ENCODE data around the gene ZNF853. TPM values are rescaled to one million over a fixed set of nuclear protein-coding genes. Genes with fewer than 3 reads are reported as not detected.

ZNF853 gene
- total and polyA plus RNA-seq, 5 donors = 8.2 to 20.6 (median 15.7) TPM

DNA sequence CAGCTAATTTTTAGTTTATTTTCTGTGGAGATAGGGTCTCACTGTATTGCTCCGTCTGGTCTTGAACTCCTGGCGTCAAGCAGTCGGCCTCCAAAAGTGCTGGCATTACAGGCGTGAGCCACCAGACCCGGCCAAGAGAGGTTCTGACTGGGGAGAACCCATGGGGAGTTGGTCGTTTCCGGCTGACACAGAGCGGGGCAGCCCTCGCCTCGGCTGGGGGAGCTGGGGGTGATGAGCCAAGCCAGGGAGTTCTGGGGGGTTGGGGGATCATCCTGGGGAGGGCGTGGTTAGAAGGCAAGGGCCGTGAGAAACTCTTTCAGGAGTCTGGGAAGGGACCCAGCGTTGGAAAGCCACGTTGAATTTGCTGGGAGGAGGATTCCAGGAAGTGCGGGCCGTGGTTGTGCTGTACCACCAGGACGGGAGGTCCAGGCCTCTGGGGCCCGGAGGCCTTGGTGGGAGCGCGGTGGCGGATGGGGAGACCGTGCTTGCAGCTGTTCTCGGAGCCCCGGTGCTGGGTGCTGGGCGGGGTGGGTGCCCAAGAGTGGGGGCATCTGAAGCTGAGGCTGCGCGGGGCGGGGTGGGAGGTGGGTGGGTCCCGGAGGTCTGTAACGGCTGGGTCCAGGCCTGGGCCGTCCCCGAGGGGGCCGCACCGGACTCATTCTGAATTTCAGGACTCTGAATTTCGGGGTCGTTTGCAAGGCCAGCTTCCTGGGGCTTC, 8.4 kb upstream of the ZNF853 start:
- Histone ChIP-seq H3K9me3 (ENCODE audit: control insufficient read depth, low read length) (no peaks in the 10 kb centered on the region), H3K4me3 (ENCODE audit: low read length) (no peak overlapping the region), H3K27ac (ENCODE audit: low read length) (no peak overlapping the region), H3K4me1 (ENCODE audit: control insufficient read depth, insufficient read depth, low read length) (no peaks in the 10 kb centered on the region), H3K27me3 (ENCODE audit: control insufficient read depth, insufficient read depth) (no peaks in the 10 kb centered on the region)
- ATAC-seq = peak in 1 of 2 donors; percentile 37
- intact Hi-C loops (cut with DNase I) = no loop called here
- 91% methylated on average over 36 of the region's 36 CpGs for WGBS
- peak in 1 of 3 donors; percentile 58 for DNase-seq

DNA sequence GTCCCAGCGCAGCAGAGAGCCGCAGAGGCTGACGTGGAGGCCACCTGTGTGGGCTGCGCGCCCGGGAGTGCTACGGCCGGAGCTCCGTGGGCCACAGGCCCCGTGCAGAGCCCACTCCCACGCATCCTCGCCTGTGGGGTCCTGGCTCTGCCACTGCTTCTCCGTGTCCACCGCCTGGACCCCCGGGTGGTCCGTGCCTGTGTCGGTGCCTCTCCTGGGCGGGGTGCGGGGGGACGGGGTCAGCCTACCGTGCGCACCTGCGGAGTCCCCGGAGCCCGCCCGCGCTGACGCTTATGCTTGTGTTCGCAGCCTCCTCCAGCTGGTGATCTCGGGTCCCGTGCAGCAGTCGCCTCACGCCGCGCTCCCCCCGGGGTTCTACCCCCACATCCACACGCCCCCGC, 7.8 kb upstream of the ZNF853 start:
- H3K27ac ChIP-seq (ENCODE audit: low read length) = no peak overlapping the region
- peak; percentile 20 to 30 for ATAC-seq
- no peaks in the 10 kb centered on the region for H3K4me1 ChIP-seq (ENCODE audit: control insufficient read depth, insufficient read depth, low read length)
- H3K27me3 ChIP-seq (ENCODE audit: control insufficient read depth, insufficient read depth) = no peaks in the 10 kb centered on the region
- no peak overlapping the region for H3K4me3 ChIP-seq (ENCODE audit: low read length)
- intact Hi-C loops (cut with DNase I) = no loop called here
- no peaks in the 10 kb centered on the region for H3K9me3 ChIP-seq (ENCODE audit: control insufficient read depth, low read length)
- 93% methylated on average over 38 of the region's 38 CpGs for WGBS
- peak in 1 of 3 donors; percentile 63 for DNase-seq

DNA sequence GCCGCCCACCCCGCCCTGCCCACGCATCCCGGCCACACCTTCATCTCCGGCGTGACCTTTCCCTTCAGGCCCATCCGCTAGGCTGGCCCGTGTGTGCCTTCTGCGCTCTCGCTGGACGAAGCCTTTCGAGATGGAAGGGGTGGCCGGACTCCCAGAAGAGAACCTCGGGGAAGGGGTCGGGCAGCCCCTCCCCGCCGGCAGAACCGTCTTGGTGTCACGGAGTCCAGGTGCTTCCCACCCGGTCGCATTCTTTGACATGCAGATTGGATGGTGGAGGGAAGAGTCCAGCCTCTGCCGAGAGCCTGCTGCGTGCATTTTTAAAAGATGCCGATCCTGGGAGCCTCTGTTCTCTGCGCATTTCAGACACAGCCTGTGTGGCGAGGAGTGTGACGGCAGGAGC, 7.3 kb upstream of the ZNF853 start:
- intact Hi-C loops (cut with DNase I) = no loop called here
- DNase-seq = peak in 1 of 3 donors; percentile 44
- Histone ChIP-seq H3K27ac (ENCODE audit: low read length) (no peak overlapping the region), H3K27me3 (ENCODE audit: control insufficient read depth, insufficient read depth) (no peaks in the 10 kb centered on the region), H3K9me3 (ENCODE audit: control insufficient read depth, low read length) (no peaks in the 10 kb centered on the region), H3K4me1 (ENCODE audit: control insufficient read depth, insufficient read depth, low read length) (no peaks in the 10 kb centered on the region), H3K4me3 (ENCODE audit: low read length) (no peak overlapping the region)
- WGBS = 90% methylated on average over 27 of the region's 27 CpGs
- peak in 1 of 2 donors; percentile 11 for ATAC-seq

DNA sequence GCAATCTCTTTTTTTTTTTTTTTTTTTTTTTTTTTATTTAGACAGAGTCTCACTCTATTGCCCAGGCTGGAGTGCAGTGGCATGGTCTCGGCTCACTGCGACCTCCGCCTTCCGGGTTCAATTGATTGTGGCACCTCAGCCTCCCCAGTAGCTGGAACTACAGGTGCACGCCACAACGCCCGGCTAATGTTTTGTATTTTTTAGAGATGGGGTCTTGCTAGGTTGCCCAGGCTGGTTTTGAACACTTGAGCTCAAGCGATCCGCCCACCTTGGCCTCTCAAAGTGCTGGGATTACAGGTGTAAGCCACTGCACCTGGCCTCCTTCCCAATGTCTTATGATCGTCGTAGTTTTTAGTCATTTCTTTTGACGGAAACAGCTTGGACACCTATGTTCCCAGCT, 6.6 kb upstream of the ZNF853 start:
- Histone ChIP-seq H3K27ac (ENCODE audit: low read length) (no peak overlapping the region), H3K9me3 (ENCODE audit: control insufficient read depth, low read length) (no peaks in the 10 kb centered on the region), H3K27me3 (ENCODE audit: control insufficient read depth, insufficient read depth) (no peaks in the 10 kb centered on the region), H3K4me1 (ENCODE audit: control insufficient read depth, insufficient read depth, low read length) (no peaks in the 10 kb centered on the region), H3K4me3 (ENCODE audit: low read length) (no peak overlapping the region)
- DNase-seq (no peak), ATAC-seq (no peak)
- intact Hi-C loops (cut with DNase I) = no loop called here
- 93% methylated on average over 12 of the region's 12 CpGs for WGBS

DNA sequence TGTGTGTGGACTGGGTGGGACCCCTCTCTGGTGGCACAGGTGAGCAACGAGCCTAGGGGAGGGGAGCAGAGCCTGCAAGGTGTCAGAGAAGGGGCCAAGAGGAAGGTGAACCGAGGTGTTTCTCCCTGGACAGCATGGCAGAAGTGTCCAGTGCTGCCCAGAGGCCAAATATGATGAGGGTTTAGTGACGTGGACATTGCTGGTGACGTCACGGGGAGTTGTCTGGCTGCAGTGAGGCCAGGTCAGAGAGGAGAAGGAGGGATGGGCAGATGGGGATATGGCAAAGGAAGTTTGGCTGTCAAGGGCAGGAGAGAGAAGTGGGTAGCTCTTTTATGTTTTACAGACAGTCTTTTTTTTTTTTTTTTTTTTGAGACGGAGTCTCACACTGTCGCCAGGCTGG, 2.6 kb upstream of the ZNF853 start:
- Histone ChIP-seq H3K4me3 (ENCODE audit: low read length) (no peak overlapping the region), H3K9me3 (ENCODE audit: control insufficient read depth, low read length) (no peaks in the 10 kb centered on the region), H3K4me1 (ENCODE audit: control insufficient read depth, insufficient read depth, low read length) (peaks cover 3% of the 10 kb centered on the region), H3K27ac (ENCODE audit: low read length) (no peak overlapping the region), H3K27me3 (ENCODE audit: control insufficient read depth, insufficient read depth) (no peaks in the 10 kb centered on the region)
- WGBS = 65% methylated on average over 6 of the region's 7 CpGs
- no peak for DNase-seq
- ATAC-seq = no peak
- intact Hi-C loops (cut with DNase I) = no loop called here

DNA sequence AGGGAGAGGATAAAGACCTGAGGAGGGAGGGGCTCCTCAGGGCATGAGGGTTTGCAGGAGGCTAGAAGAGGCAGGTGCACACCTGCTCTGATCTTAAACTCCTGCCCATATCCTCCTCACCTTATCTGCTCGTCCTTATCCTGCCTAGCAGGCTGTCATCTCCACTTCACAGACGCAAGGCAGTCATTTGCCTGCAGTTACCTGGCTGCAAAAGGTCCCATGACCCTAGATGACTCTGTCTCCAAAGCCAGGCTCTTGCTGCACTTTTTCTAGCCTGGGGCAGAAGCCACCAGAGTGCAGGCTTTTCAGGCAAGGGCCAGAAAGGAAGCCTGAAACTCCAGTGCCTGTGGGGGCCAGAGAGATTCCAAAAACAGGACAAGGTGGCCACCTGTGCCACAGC, 1.7 kb upstream of the ZNF853 start:
- no peaks in the 10 kb centered on the region for H3K27me3 ChIP-seq (ENCODE audit: control insufficient read depth, insufficient read depth)
- no peak overlapping the region for H3K4me3 ChIP-seq (ENCODE audit: low read length)
- ATAC-seq (no peak), DNase-seq (no peak)
- no peaks in the 10 kb centered on the region for H3K9me3 ChIP-seq (ENCODE audit: control insufficient read depth, low read length)
- intact Hi-C loops (cut with DNase I) = no loop called here
- no peak overlapping the region for H3K27ac ChIP-seq (ENCODE audit: low read length)
- 16% methylated on average over 2 of the region's 2 CpGs for WGBS
- peaks cover 3% of the 10 kb centered on the region for H3K4me1 ChIP-seq (ENCODE audit: control insufficient read depth, insufficient read depth, low read length)

DNA sequence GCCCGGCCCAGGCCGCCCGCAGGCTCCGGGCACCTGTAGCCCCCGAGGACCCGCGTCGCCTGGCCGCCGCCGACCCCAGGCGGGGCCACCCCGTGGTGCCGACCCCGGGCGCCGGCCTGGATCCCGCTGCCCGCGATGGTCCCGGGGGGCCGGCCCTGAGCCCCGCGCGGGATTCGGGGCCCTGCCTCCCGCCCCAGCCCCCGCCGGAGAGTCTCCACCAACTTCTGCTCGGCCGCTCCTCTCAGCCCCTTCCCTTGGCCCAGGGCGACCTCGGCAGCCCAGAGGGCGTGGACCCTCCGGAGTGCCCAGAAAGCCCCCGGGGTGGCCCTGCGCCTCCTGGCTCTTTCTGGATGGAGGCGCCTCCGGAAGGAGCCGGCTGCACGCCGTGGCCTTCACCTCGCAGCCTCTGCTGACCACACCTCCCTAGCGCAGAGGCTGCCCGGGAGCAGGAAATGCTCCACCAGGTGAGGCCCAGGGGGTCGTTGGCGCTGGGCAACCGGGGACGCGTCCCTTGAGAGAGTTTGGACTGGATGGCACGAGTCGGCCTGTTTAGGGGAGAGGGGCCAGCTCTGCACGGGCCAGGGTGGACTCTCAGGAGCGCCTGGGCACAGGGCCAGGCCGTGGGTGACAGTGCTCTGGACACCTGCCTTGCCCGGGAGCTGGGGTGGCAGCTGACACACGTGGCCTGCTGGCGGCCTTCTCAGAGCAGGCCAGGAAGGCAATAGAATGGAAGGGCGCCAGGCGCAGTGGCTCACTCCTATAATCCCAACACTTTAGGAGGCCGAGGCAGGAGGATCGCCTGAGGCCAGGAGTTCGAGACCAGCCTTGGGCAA, 529 bp downstream of the ZNF853 start:
- no peak overlapping the region for H3K27ac ChIP-seq (ENCODE audit: low read length)

DNA sequence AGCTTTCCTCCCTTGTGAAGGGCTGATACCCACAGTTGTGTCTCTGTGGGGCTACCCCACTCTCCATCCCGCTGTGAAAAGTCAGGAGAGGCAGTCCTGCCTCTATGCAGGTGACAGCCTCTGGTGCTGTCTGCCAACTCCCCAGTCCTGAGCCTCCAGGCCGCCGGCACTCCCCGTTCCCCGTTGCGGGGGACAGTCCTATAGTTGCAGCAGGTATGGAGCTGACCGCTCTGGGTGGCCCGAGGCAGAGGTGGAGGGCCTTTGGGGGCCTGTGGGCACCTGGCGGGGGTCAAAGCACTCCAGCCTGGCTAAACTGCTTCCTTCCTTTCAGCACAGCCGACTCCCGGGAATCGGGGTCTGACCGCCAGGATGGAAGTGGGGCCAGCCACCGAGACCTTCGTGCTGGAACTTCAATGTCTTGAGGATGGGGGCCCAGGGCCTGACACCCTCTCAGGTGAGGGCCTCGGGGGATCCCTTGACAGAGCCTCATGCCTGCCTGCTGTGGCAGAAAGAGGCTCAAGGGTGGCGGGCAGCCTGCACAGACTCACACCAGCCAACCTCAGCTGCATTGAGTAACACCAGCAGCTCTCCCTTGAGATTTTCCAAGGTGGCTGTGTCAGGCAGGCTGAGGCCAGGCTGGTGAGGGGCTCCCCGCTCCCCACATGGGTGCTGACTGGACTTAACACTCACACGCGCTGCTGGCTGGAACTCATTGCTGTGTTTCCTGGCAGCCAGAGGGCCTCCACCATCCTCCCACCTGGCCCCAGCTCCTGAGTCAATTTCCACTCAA, 1.6 kb downstream of the ZNF853 start:
- intact Hi-C loops (cut with DNase I) = no loop called here
- 88% methylated on average over 20 of the region's 20 CpGs for WGBS
- DNase-seq (no peak), ATAC-seq (no peak)
- Histone ChIP-seq H3K4me1 (ENCODE audit: control insufficient read depth, insufficient read depth, low read length) (peaks cover 3% of the 10 kb centered on the region), H3K4me3 (ENCODE audit: low read length) (no peak overlapping the region), H3K9me3 (ENCODE audit: control insufficient read depth, low read length) (no peaks in the 10 kb centered on the region), H3K27me3 (ENCODE audit: control insufficient read depth, insufficient read depth) (no peaks in the 10 kb centered on the region), H3K27ac (ENCODE audit: low read length) (no peak overlapping the region)

More for the DNA sequence above, 529 bp downstream of the ZNF853 start:
- H3K9me3 ChIP-seq (ENCODE audit: control insufficient read depth, low read length) = no peaks in the 10 kb centered on the region
- H3K4me1 ChIP-seq (ENCODE audit: control insufficient read depth, insufficient read depth, low read length) = peaks cover 3% of the 10 kb centered on the region
- no peaks in the 10 kb centered on the region for H3K27me3 ChIP-seq (ENCODE audit: control insufficient read depth, insufficient read depth)
- intact Hi-C loops (cut with DNase I) = no loop called here
- peak overlapping the region; percentile 88 for H3K4me3 ChIP-seq (ENCODE audit: low read length)
- 9% methylated on average over 63 of the region's 63 CpGs for WGBS
- ATAC-seq (peak; percentile 30 to 42), DNase-seq (peak in 1 of 3 donors; percentile 62)

DNA sequence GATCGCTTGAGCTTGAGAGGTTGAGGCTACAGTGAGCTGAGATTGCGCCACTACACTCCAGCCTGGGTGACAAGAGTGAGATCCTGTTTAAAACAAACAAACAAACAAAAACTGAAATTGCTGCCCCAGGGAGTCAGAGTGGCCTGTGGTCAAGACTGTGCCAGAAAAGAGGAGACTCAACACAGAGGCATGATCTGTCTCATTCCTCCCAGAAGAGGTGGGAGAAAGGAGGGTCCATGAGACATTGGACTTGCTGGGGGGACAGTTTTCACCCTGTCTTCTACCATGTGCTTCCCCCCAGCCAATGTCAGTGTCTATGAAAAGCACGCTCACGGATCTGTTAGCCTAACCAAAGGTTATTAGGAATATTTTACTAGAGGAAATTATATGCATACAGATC, 3.2 kb downstream of the ZNF853 start:
- H3K27me3 ChIP-seq (ENCODE audit: control insufficient read depth, insufficient read depth) = no peaks in the 10 kb centered on the region
- ATAC-seq (no peak), DNase-seq (no peak)
- no peaks in the 10 kb centered on the region for H3K9me3 ChIP-seq (ENCODE audit: control insufficient read depth, low read length)
- 71% methylated on average over 4 of the region's 4 CpGs for WGBS
- peaks cover 3% of the 10 kb centered on the region for H3K4me1 ChIP-seq (ENCODE audit: control insufficient read depth, insufficient read depth, low read length)
- H3K4me3 ChIP-seq (ENCODE audit: low read length) = no peak overlapping the region
- intact Hi-C loops (cut with DNase I) = no loop called here
- no peak overlapping the region for H3K27ac ChIP-seq (ENCODE audit: low read length)

DNA sequence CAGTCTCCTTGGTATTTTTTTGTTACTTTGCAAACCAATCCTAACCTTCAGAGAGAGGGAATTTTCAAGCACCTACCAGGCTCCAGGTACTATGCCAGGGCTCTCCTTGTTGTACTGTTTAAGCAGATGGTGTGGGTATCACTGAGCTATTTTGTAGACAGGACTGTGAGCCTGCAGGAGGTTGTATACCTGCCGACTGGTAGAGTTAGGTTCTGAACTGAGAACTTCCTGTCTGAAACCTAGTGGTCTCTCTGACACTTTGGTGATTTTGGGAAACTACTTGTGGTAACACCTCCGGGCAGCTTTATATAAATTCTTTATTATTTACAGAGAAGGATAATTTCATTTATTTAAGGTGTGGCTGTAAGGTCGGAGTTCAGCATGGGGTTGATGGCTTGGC, 4.6 kb downstream of the ZNF853 start:
- no peak overlapping the region for H3K4me3 ChIP-seq (ENCODE audit: low read length)
- intact Hi-C loops (cut with DNase I) = no loop called here
- H3K9me3 ChIP-seq (ENCODE audit: control insufficient read depth, low read length) = no peaks in the 10 kb centered on the region
- no peak for ATAC-seq
- no peaks in the 10 kb centered on the region for H3K27me3 ChIP-seq (ENCODE audit: control insufficient read depth, insufficient read depth)
- 89% methylated on average over 3 of the region's 3 CpGs for WGBS
- H3K4me1 ChIP-seq (ENCODE audit: control insufficient read depth, insufficient read depth, low read length) = peaks cover 3% of the 10 kb centered on the region
- no peak overlapping the region for H3K27ac ChIP-seq (ENCODE audit: low read length)
- no peak for DNase-seq

All from right cardiac atrium (tissue), 5 donors.